HG03575 (cell line): ENCODE results near the gene ZNF219.

Experiments used
- ATAC-seq: cut with Tn5 transposase; IDR thresholded peaks from one replicate; pipeline ENCODE4 v1.9.1; 2021; ENCODE audit not compliant: unreplicated experiment, insufficient number of reproducible peaks, low FRiP score; ENCODE audit errors: extremely low read depth

ZNF219 gene

DNA sequence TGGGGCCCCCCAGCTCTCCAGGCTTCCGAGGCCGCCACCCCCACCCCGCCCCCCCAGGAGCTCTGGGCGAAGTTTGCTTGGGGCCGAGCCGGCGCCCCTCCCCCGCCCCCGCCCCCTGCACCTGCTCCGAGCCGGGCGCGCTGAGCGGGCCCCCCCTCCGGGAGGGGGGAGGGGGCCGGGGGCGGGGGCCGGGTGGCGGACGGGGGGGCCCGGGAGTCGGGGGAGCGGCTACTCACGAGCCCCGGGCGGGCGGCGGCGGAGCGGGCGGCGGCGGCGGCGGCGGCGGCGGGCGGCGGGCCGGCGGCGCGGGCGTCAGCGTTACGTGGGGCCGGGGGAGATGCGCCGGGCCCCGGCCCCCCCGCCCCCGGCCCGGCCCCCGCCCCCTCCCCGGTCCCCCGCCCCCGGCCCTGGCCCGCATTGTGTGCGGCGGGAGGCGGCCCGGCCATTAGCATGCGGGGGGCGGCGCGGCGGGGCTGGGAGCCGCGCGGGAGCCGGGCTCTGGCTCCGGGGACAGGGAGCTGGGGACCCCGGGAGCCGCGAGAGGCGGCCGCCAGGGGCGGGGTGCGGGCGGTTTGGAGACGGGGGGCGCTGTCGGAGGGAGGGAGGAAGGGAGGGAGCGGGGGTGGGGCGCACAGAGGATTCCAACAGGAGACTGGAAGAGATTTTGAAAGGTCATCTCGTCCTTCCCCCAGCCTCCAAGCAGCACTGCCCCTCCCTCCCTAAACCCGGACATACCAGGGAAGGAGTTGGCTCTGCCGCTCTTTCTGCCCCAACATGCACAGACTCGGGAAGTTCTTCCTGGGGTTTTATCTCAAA, at the start of gene ZNF219:
ZNF219 (minus strand) TSS at position 580 of the 816 bp plus-strand sequence. CDS start 5,064 bp downstream, outside the sequence.
- no peak for ATAC-seq

- no peak for ATAC-seq
Measured at GRCh38 chr14:21145437-21145836, 47.0 kb upstream of the ZNF219 start.

DNA sequence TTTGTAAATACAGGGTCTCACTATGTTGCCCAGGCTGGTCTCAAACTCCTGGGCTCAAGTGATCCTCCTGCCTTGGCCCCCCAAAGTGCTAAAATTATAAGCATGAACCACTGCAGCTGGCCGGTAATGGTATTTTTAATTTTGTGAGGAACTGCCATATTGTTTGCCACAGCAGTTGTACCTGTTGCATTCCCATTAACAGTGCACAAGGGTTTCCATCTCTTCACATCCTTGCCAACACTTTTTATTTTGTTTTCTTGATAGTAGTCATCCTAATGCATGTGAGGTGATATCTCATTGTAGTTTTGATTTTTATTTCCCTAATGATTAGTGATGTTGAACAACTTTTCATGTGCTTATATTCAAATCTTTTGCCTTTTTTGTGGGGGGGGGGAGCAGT, 43.9 kb upstream of the ZNF219 start:
- ATAC-seq, result no peak

DNA sequence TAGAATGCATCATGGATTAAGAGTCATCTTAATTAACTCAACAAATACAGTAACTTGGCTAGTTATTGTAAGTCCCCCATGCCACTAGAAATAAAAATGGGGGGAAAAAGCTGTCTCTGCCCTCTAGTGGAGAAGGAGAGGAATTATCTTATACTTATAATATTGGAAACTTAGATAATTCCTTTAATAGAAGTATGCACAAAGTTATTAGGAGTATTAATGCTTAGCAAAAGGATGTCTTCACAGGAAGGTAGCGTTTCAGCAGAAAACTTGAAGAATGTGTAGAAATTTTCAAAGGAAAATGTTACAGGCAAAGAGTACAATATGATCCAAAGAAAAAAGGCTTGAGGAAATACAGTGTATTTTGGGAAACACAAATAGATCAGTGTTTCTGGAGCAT, 37.6 kb upstream of the ZNF219 start:
- ATAC-seq, result no peak

DNA sequence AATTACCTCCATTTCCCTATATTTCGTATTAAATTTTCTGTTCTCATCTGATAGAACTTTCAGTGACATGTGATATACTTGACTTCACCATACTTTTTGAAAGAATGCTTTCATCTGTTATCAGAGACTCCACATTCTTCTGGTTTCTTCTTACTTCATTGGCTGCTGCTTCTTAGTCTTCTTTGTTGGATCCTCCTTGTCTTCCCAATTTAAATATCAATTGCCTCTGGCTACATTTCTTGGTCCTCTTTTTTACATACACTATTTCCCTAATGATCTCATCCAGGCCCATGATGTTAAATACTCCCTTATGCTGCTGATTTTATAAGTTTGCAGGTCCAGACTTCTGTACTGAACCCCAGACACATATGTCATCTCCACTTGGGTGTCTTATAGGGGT, 35.4 kb upstream of the ZNF219 start:
- ATAC-seq, result no peak

- no peak for ATAC-seq
Measured at GRCh38 chr14:21123429-21123828, 25.0 kb upstream of the ZNF219 start.

- no peak for ATAC-seq
Measured at GRCh38 chr14:21121122-21121521, 22.7 kb upstream of the ZNF219 start.

- no peak for ATAC-seq
Measured at GRCh38 chr14:21120686-21121085, 22.2 kb upstream of the ZNF219 start.

DNA sequence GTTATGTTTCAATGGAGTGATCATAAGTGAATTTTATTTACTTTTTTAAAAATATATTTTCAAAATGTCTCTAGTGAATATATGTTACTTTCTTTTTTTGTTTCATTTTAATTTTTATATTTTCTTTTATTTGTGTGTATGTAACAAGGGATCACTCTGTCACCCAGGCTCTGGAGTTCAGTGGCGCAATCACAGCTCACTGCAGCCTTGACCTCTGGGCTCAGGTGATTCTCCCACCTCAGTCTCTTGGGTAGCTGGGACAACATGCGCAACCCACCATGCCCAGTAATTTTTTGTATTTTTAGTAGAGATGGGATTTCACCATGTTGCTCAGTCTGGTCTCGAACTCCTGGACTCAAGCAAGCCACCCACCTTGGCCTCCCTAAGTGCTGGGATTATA, 20.5 kb upstream of the ZNF219 start:
- no peak for ATAC-seq

DNA sequence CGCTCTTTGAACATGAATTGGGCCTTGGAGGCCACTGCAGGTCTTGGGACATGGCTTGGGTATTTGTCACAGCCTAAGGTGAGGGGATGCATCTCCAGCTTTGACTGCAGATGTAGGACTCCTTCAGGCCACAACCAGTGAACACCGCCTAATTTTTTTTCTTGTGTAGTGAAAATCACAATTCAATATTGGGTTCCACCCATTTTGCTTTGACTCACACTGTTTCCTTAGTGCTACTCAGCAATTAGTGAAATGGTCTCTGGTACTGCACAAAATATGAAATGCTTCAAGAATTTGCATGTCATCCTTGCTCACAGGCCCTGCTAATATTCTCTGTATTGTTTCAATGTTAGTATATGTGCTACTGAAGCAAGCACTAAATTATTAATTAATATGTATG, 14.9 kb upstream of the ZNF219 start:
- ATAC-seq, result no peak

- no peak for ATAC-seq
Measured at GRCh38 chr14:21112255-21112654, 13.8 kb upstream of the ZNF219 start.

DNA sequence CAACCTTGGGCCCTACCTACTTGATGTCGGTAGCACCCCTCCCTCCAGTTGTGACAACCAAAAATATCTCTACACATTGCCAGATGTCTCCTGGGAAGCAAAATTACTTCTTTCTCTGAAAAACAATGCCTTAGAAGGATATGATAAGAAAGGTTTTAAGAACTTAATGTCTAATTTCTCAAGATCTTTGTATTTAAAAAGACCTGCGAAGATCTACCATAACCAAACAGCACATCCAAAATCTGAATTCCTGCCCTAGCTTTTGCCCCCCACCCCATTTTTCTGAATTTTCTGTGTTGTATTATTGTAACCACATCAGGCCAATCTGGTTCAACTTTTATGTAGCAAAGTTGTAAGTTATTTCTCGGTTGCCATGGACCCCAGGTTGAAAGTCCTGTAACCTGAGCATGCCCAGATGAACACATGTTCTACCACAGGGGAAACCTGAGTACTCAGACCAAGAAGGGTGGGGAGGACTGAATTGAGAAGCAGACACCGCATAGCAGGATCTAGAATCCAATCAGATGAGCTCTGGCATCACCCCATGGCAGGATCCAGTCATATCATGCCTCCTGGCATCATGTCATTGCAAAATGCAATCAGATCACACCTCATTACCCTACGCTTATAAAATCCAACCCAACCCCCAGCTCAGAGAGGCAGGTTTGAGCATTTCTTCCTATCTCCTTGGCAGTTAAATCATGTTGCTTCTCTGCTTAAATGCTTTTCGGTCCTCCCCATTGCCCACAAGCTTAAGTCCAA, 11.1 kb upstream of the ZNF219 start:
- no peak for ATAC-seq

- no peak for ATAC-seq
Measured at GRCh38 chr14:21108791-21109190, 10.3 kb upstream of the ZNF219 start.

- ATAC-seq, result no peak
Measured at GRCh38 chr14:21107283-21107800, 8.9 kb upstream of the ZNF219 start.

DNA sequence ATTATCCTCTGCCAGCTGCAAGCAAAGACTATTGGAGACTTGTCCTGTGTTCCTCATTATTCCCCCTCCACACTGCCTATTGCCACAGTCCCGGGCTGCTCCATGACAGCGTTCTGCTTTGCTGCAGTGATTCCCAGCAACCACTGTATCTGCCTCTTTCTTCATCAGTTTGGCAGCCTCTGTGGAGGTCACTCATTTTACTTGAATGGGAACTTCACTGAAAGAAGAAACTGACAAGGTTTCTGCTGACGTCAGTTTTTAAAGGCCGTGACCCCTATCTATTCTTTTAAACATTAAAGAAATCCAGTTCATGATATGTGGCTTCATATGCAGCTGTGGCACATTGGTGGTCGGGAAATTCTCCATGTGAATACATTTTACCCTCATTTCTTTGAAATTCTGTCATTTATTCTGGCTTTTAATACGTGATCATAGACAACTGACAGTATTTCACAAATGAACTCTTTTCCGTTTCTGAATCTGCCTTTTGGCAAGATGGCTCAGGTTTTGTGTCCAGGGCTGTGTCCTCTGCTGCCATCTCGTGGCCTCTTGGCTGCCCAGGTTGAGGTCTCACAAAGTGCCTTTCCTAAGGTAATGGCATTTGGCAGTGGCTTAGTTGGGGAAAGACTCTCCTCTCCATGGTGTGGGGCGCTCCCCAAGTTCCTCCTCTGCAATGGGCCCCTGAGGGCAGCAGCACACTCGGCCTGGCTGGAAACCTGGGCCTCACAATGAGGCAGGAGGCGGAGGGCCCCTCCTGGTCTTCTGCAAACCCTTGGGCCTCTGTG, 8.2 kb upstream of the ZNF219 start:
- ATAC-seq, result no peak

- ATAC-seq, result no peak
Measured at GRCh38 chr14:21106176-21106497, 7.7 kb upstream of the ZNF219 start.

DNA sequence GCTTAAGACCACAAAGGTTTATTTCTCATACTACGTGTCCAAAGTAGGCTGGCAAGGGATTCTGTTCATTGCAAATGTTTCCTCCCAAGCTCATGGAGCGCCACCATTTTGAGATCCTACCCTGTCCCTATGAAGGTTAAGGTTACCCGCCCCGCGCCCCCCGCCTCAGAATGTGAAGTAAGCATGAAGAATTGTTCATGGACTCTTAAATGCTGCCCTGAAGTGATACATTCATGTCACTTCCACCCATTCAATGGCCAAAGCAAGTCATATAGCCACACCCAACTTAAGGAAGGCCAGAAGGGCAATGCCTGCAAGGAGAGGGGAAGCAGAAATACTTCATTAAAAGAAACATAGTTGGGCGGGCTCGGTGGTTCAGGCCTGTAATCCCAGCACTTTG, 6.6 kb upstream of the ZNF219 start:
- ATAC-seq, result no peak

GRCh38 chr14:21104448-21105060, 6.1 kb upstream of the ZNF219 start:
- ATAC-seq, result peak; percentile 24
